Vagina (tissue), 2 donors: Measurements from ENCODE around the gene THOC7. TPM values are rescaled to one million over a fixed set of nuclear protein-coding genes. Genes with fewer than 3 reads are reported as not detected.

ENCODE experiments used
- DNase-seq, 2 donors: peaks; one replicate each; pipeline ENCODE4 v3.0.0-alpha.2; 2017; ENCODE audit errors: extremely low spot score in 2 of 2
- H3K27ac ChIP-seq: fragments of 200-600 bp; sonication (generic); one replicate; pipeline ENCODE4 v1.5.1; 2019
- H3K27me3 ChIP-seq: fragments of 200-600 bp; sonication (generic); one replicate; pipeline ENCODE4 v1.5.1; 2019
- H3K36me3 ChIP-seq, 2 donors: fragments of 200-600 bp; sonication (generic); one replicate each; pipeline ENCODE4 v1.5.1; 2017 to 2019
- H3K4me1 ChIP-seq: fragments of 200-600 bp; sonication (generic); one replicate; pipeline ENCODE4 v1.5.1; 2019
- H3K4me3 ChIP-seq, 2 donors: fragments of 200-600 bp; sonication (generic); 1 replicate in 1 of 2; 2 replicates in 1 of 2; pipeline ENCODE4 v1.5.1; 2016 to 2019
- H3K9me3 ChIP-seq: fragments of 200-600 bp; sonication (generic); one replicate; pipeline ENCODE4 v1.5.1; 2019
- POLR2A ChIP-seq, 2 donors: fragments of 450-650 bp; IDR thresholded peaks; one replicate each; pipeline ENCODE4 v1.6.1; 2017; ENCODE audit warnings: antibody characterized with exemption in 2 of 2, mild to moderate bottlenecking in 2 of 2, moderate library complexity in 2 of 2
- POLR2AphosphoS5 ChIP-seq, 2 donors: sonication (generic); formaldehyde crosslinking; IDR thresholded peaks; one replicate each; pipeline ENCODE4 v1.9.0; 2017; ENCODE audit warnings: antibody characterized with exemption in 2 of 2, mild to moderate bottlenecking in 2 of 2, low read depth in 1 of 2; ENCODE audit not compliant: insufficient read depth in 1 of 2
- intact Hi-C: fragments of 100-400 bp; cut with DNase I; formaldehyde crosslinking; loops from one replicate; pipeline ENCODE4 v1.15.1; 2023
- total RNA-seq: library from RNA; depleted of rRNA; stranded (reverse); fragments of >200 nt; gene quantifications from one replicate; pipeline ENCODE4 v1.2.3, GENCODE V29; 2016
- TF ChIP-seq, protein P1 (sequence below), 3 experiments: fragments of 450-650 bp in 2 of 3; fragments of 200-600 bp in 1 of 3; sonication (generic) in 1 of 3; IDR thresholded peaks; one replicate each; pipeline ENCODE4 v1.5.1; 2017 to 2019; ENCODE audit warnings: antibody characterized with exemption in 3 of 3, mild to moderate bottlenecking in 2 of 3, moderate library complexity in 2 of 3

The THOC7 gene
- total RNA-seq, 1 donor from 2014 or later, result 54.8 TPM

DNA sequence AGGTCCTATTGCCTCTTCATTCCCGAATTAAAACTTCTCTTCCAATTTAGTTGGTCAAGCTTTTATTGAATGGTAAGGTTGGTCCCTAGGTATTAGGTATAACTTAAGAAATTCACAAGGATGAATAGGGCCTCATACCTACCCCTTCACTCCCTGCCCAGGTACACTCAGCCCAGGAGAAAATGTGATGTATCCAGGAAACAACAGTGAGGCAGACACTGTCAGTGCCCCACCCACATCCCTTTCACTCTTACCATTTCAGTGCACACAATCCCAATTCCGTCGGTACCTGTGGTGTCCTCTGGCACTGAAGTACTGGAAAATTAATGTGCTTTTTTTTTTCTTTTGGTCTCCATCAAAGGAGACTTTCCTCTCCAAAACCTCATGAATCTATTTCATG lies 55.0 kb downstream of the THOC7 start:
- Histone ChIP-seq H3K4me1 (no peaks in the 10 kb centered on the region), H3K36me3 (no peaks in the 10 kb centered on the region), H3K27ac (no peak overlapping the region), H3K27me3 (no peaks in the 10 kb centered on the region), H3K4me3 (no peak overlapping the region), H3K9me3 (no peaks in the 10 kb centered on the region)
- TF ChIP-seq POLR2AphosphoS5 (IDR thresholded peaks at IDR 0.05; ENCODE audit: insufficient read depth in 1 of 2, low read depth in 1 of 2) (no peak), POLR2A (IDR thresholded peaks at IDR 0.05) (no peak)
- TF ChIP-seq, protein P1, sequence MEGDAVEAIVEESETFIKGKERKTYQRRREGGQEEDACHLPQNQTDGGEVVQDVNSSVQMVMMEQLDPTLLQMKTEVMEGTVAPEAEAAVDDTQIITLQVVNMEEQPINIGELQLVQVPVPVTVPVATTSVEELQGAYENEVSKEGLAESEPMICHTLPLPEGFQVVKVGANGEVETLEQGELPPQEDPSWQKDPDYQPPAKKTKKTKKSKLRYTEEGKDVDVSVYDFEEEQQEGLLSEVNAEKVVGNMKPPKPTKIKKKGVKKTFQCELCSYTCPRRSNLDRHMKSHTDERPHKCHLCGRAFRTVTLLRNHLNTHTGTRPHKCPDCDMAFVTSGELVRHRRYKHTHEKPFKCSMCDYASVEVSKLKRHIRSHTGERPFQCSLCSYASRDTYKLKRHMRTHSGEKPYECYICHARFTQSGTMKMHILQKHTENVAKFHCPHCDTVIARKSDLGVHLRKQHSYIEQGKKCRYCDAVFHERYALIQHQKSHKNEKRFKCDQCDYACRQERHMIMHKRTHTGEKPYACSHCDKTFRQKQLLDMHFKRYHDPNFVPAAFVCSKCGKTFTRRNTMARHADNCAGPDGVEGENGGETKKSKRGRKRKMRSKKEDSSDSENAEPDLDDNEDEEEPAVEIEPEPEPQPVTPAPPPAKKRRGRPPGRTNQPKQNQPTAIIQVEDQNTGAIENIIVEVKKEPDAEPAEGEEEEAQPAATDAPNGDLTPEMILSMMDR (IDR thresholded peaks at IDR 0.05), result no peak
- intact Hi-C loops, result no loop called here
- no peak for DNase-seq

DNA sequence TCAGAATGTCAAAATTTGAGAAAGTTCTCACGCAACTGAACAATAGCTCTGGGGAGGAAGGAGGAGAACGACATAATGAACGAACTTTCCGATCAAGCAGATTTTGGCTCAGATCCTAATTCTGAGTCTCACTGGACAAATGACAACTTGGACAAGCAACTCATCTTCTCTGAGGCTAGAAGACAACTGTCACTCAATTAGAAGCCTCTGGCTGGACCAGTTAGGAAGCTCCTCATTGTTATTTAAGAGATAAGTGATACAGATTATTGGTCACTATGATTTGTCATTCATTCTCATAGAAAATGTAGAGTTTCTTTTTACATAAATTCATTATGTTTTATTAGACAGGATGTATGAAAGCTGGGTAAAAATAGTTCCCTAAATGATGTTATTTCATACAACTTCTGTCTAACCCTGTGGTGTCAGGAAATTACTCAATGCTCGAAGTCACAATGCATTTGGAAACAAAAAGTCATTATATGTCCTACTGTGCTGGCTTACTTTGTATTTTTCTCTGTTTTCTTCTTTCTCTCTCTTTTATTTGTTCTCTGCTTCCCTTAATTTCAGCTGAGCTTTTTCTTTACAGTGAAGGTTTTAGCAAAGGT lies 55.5 kb downstream of the THOC7 start:
- Histone ChIP-seq H3K9me3 (no peaks in the 10 kb centered on the region), H3K4me3 (no peak overlapping the region), H3K27me3 (no peaks in the 10 kb centered on the region), H3K36me3 (no peaks in the 10 kb centered on the region), H3K4me1 (no peaks in the 10 kb centered on the region), H3K27ac (no peak overlapping the region)
- DNase-seq, result no peak
- intact Hi-C loops, result no loop called here
- TF ChIP-seq, protein P1 (IDR thresholded peaks at IDR 0.05), result no peak
- TF ChIP-seq POLR2AphosphoS5 (IDR thresholded peaks at IDR 0.05; ENCODE audit: insufficient read depth in 1 of 2, low read depth in 1 of 2), result no peak
- no peak for TF ChIP-seq POLR2A (IDR thresholded peaks at IDR 0.05)

DNA sequence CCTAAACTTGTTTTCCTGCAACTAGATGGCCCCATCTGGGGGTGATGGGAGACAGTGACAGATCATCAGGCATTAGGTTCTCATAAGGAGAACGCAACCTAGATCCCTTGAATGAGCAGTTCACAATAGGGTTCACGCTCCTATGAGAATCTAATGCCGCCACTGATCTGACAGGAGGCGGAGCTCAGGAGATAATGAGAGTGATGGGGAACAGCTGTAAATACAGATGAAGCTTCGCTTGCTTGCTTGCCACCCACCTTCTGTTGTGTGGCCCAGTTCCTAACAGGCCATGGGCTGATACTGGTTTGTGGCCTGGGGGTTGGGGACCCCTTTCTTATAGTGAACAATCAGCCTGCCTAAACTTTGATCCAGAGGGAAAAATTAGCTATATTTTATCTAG lies 59.7 kb downstream of the THOC7 start:
- DNase-seq, result no peak
- Histone ChIP-seq H3K4me3 (no peak overlapping the region), H3K27me3 (no peaks in the 10 kb centered on the region), H3K27ac (no peak overlapping the region), H3K36me3 (no peaks in the 10 kb centered on the region), H3K9me3 (no peaks in the 10 kb centered on the region), H3K4me1 (no peaks in the 10 kb centered on the region)
- intact Hi-C loops, result no loop called here
- TF ChIP-seq POLR2A (IDR thresholded peaks at IDR 0.05), result no peak
- TF ChIP-seq, protein P1 (IDR thresholded peaks at IDR 0.05), result no peak
- no peak for TF ChIP-seq POLR2AphosphoS5 (IDR thresholded peaks at IDR 0.05; ENCODE audit: insufficient read depth in 1 of 2, low read depth in 1 of 2)

GRCh38 chr3:63800097-63800496 lies 63.5 kb downstream of the THOC7 start:
- intact Hi-C loops, result no loop called here
- H3K27me3 ChIP-seq, result no peaks in the 10 kb centered on the region
- H3K9me3 ChIP-seq, result no peaks in the 10 kb centered on the region
- no peaks in the 10 kb centered on the region for H3K36me3 ChIP-seq
- no peak overlapping the region for H3K27ac ChIP-seq
- no peak for DNase-seq
- TF ChIP-seq POLR2AphosphoS5 (IDR thresholded peaks at IDR 0.05; ENCODE audit: insufficient read depth in 1 of 2, low read depth in 1 of 2) (no peak), POLR2A (IDR thresholded peaks at IDR 0.05) (no peak)
- TF ChIP-seq, protein P1 (IDR thresholded peaks at IDR 0.05), result no peak
- no peak overlapping the region for H3K4me3 ChIP-seq
- no peaks in the 10 kb centered on the region for H3K4me1 ChIP-seq

- no peak for DNase-seq
These were observed 64.7 kb downstream of the THOC7 start for GRCh38 chr3:63798949-63799348.

More at GRCh38 chr3:63798949-63799348, 64.7 kb downstream of the THOC7 start:
- Histone ChIP-seq H3K27me3 (no peaks in the 10 kb centered on the region), H3K36me3 (no peaks in the 10 kb centered on the region), H3K4me1 (no peaks in the 10 kb centered on the region), H3K9me3 (no peaks in the 10 kb centered on the region), H3K27ac (no peak overlapping the region), H3K4me3 (no peak overlapping the region)
- TF ChIP-seq, protein P1 (IDR thresholded peaks at IDR 0.05), result no peak
- TF ChIP-seq POLR2AphosphoS5 (IDR thresholded peaks at IDR 0.05; ENCODE audit: insufficient read depth in 1 of 2, low read depth in 1 of 2) (no peak), POLR2A (IDR thresholded peaks at IDR 0.05) (no peak)
- intact Hi-C loops, result no loop called here
